ENCODE results near the gene TYW1B. TPM values are rescaled to one million over a fixed set of nuclear protein-coding genes. Genes with fewer than 3 reads are reported as not detected.

Gene TYW1B, protein sequence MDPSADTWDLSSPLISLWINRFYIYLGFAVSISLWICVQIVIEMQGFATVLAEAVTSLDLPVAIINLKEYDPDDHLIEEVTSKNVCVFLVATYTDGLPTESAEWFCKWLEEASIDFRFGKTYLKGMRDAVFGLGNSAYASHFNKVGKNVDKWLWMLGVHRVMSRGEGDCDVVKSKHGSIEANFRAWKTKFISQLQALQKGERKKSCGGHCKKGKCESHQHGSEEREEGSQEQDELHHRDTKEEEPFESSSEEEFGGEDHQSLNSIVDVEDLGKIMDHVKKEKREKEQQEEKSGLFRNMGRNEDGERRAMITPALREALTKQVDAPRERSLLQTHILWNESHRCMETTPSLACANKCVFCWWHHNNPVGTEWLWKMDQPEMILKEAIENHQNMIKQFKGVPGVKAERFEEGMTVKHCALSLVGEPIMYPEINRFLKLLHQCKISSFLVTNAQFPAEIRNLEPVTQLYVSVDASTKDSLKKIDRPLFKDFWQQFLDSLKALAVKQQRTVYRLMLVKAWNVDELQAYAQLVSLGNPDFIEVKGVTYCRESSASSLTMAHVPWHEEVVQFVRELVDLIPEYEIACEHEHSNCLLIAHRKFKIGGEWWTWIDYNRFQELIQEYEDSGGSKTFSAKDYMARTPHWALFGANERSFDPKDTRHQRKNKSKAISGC
- total RNA-seq (2022; extraction: Qiagen RNA extraction), result 2.2 to 2.8 TPM (median 2.6 TPM) in 5 replicates

DNA sequence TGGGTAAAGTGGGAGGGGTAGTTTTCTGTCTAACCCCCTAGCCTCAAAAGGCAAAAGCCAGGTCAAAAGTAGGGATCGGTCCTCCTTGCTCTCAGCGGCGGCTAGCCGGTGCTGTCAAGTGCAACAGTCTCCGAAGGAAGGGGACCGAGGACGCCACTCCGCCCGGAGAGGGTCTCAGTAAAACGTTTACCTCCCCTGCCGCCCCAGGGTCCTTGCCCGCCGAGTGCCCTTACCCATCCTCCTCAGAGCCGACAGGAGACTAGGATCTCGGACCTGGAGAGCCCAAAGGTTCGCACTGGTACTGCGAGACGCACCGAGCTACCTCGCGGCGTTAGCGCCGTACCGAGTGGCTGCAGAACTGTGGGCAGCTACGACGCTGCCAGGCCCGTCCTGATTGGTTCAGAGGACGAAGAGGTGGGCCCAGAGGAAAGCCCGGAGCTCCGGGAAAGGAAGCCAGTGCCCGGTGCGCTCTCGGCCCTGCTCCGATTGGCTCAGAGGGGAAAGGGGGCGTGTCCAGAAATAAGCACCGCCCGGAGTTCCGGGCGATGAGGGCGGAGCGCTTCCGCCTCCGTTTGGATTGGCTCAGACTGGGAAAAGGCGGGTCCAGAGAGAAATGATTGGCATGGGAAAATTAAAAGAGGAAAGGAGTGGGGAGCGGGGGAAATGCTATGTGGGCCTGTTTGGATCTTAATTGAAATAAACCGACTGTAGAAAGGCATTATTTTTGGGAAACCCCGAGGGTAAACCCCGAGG, at the start of gene TYW1B:
Gene TYW1B, minus strand, starts transcription at position 362 of the 753 bp plus-strand sequence. Its CDS starts 125 bp downstream, at position 237.

Other genes starting within 250 kb of the TYW1B start
- 37.3 to 39.9 TPM (median 38.1 TPM) in 5 replicates for gene POM121, start 96.9 kb upstream of the TYW1B start, total RNA-seq (2022; extraction: Qiagen RNA extraction)
- gene TRIM74, start 141.3 kb upstream of the TYW1B start, total RNA-seq (2022; extraction: Qiagen RNA extraction), result 0.25 to 0.53 TPM (median 0.36 TPM) in 4 of 5 replicates, not detected in the other
- gene SPDYE8, start 201.6 kb upstream of the TYW1B start, total RNA-seq (2022; extraction: Qiagen RNA extraction), result not detected in 5 replicates
- gene SPDYE11, start 229.7 kb upstream of the TYW1B start, total RNA-seq (2022; extraction: Qiagen RNA extraction), result not detected in 5 replicates